Thyroid gland (tissue), 4 donors: Measurements from ENCODE around the gene DCANP1.

Source experiments
- CTCF ChIP-seq, 6 experiments: fragments of 200-600 bp in 3 of 6; fragments of 450-650 bp in 3 of 6; sonication (generic) in 3 of 6; IDR thresholded peaks; one replicate each; pipeline ENCODE4 v1.5.1; 2016 to 2019; ENCODE audit warnings: antibody characterized with exemption in 6 of 6, mild to moderate bottlenecking in 2 of 6, inconsistent platforms in 1 of 6, moderate library complexity in 1 of 6
- POLR2A ChIP-seq, 2 donors: fragments of 450-650 bp; IDR thresholded peaks; one replicate each; pipeline ENCODE4 v1.6.1; 2017; ENCODE audit warnings: antibody characterized with exemption in 2 of 2, mild to moderate bottlenecking in 2 of 2, moderate library complexity in 1 of 2

- TF ChIP-seq POLR2A (IDR thresholded peaks at IDR 0.05) (no peak), CTCF (IDR thresholded peaks at IDR 0.05) (no peak)
Measured at GRCh38 chr5:135446615-135447014, 533 bp downstream of the DCANP1 start.
